ENCODE data around the gene CISD2.
"Not testable (repeated sequence)": the region's sequence is repeated elsewhere in the genome, so short reads cannot be mapped to it uniquely, and the experiment has no call there.

The CISD2 gene

GRCh38 chr4:102849579-102850104 is 19.1 kb upstream of the CISD2 start:
- DNase-seq (ENCODE audit: low spot score): no peak

- DNase-seq (ENCODE audit: low spot score): no peak
Observed at GRCh38 chr4:102850370-102850769, 18.4 kb upstream of the CISD2 start.

GRCh38 chr4:102858828-102859464 is 9.8 kb upstream of the CISD2 start:
- no peak for DNase-seq (ENCODE audit: low spot score)

GRCh38 chr4:102860611-102861324 is 8.0 kb upstream of the CISD2 start:
- DNase-seq (ENCODE audit: low spot score): no peak

- no peak for DNase-seq (ENCODE audit: low spot score)
Observed at GRCh38 chr4:102862016-102862415, 6.8 kb upstream of the CISD2 start.

GRCh38 chr4:102862747-102863146 is 6.0 kb upstream of the CISD2 start:
- DNase-seq (ENCODE audit: low spot score): no peak

- DNase-seq (ENCODE audit: low spot score): not testable (repeated sequence)
Observed at GRCh38 chr4:102865327-102865726, 3.5 kb upstream of the CISD2 start.

- no peak for DNase-seq (ENCODE audit: low spot score)
Observed at GRCh38 chr4:102867278-102868152, 1.3 kb upstream of the CISD2 start.

GRCh38 chr4:102868153-102868780 is 525 bp upstream of the CISD2 start:
- no peak for DNase-seq (ENCODE audit: low spot score)

GRCh38 chr4:102869569-102870197 is 891 bp downstream of the CISD2 start:
- DNase-seq (ENCODE audit: low spot score): peak; percentile 4

GRCh38 chr4:102871772-102872171 is 3.0 kb downstream of the CISD2 start:
- no peak for DNase-seq (ENCODE audit: low spot score)

- DNase-seq (ENCODE audit: low spot score): not testable (repeated sequence)
Observed at GRCh38 chr4:102877477-102878106, 8.8 kb downstream of the CISD2 start.

GRCh38 chr4:102878349-102878748 is 9.6 kb downstream of the CISD2 start:
- DNase-seq (ENCODE audit: low spot score): not testable (repeated sequence)

- no peak for DNase-seq (ENCODE audit: low spot score)
Observed at GRCh38 chr4:102878901-102879300, 10.1 kb downstream of the CISD2 start.

- no peak for DNase-seq (ENCODE audit: low spot score)
Observed at GRCh38 chr4:102881343-102881742, 12.6 kb downstream of the CISD2 start.

- DNase-seq (ENCODE audit: low spot score): no peak
Observed at GRCh38 chr4:102883278-102883677, 14.5 kb downstream of the CISD2 start.

- DNase-seq (ENCODE audit: low spot score): not testable (repeated sequence)
Observed at GRCh38 chr4:102888570-102888969, 19.8 kb downstream of the CISD2 start.

- DNase-seq (ENCODE audit: low spot score): not testable (repeated sequence)
Observed at GRCh38 chr4:102889866-102890265, 21.1 kb downstream of the CISD2 start.

- DNase-seq (ENCODE audit: low spot score): not testable (repeated sequence)
Observed at GRCh38 chr4:102896547-102896946, 27.8 kb downstream of the CISD2 start.

GRCh38 chr4:102897610-102898009 is 28.8 kb downstream of the CISD2 start:
- not testable (repeated sequence) for DNase-seq (ENCODE audit: low spot score)

GRCh38 chr4:102901804-102902203 is 33.0 kb downstream of the CISD2 start:
- no peak for DNase-seq (ENCODE audit: low spot score)

All from SK-N-DZ (cell line).